Measurements from ENCODE around the gene KLHL30. TPM values are rescaled to one million over a fixed set of nuclear protein-coding genes. Genes with fewer than 3 reads are reported as not detected.

KLHL30 gene
- total RNA-seq, 2 donors from 2014 or later: 0.07 to 0.13 TPM

DNA sequence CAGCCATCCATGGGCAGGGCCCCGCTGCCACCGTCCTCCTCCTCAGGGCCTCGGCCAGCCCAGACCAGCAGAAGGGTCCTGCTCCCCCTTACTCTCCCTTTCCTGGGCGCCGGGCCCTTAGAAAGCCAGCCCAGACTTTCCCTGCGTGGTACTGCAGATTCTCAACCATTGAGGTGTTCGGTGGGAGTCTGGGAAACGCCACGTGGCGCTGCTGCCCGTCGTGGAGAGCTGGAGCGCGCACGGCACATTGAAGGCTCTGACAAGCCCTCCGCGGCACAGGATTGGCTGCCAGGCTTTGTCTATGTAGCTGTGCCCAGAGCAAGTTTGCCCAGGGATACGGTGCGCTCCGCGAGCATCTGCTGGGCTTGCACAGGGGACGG, 10.4 kb upstream of the KLHL30 start:
- Histone ChIP-seq H3K4me3 (no peak overlapping the region), H3K9ac (ENCODE audit: low read depth in 2 of 2, low read length in 2 of 2) (no peak overlapping the region), H3K27ac (no peak overlapping the region), H3K4me1 (no peaks in the 10 kb centered on the region), H3K9me3 (no peaks in the 10 kb centered on the region), H3K36me3 (no peaks in the 10 kb centered on the region), H3K27me3 (no peaks in the 10 kb centered on the region)
- TF ChIP-seq, protein P1, sequence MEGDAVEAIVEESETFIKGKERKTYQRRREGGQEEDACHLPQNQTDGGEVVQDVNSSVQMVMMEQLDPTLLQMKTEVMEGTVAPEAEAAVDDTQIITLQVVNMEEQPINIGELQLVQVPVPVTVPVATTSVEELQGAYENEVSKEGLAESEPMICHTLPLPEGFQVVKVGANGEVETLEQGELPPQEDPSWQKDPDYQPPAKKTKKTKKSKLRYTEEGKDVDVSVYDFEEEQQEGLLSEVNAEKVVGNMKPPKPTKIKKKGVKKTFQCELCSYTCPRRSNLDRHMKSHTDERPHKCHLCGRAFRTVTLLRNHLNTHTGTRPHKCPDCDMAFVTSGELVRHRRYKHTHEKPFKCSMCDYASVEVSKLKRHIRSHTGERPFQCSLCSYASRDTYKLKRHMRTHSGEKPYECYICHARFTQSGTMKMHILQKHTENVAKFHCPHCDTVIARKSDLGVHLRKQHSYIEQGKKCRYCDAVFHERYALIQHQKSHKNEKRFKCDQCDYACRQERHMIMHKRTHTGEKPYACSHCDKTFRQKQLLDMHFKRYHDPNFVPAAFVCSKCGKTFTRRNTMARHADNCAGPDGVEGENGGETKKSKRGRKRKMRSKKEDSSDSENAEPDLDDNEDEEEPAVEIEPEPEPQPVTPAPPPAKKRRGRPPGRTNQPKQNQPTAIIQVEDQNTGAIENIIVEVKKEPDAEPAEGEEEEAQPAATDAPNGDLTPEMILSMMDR (IDR thresholded peaks at IDR 0.05): no peak
- no peak for DNase-seq
- intact Hi-C loops (cut with DNase I): no loop called here

DNA sequence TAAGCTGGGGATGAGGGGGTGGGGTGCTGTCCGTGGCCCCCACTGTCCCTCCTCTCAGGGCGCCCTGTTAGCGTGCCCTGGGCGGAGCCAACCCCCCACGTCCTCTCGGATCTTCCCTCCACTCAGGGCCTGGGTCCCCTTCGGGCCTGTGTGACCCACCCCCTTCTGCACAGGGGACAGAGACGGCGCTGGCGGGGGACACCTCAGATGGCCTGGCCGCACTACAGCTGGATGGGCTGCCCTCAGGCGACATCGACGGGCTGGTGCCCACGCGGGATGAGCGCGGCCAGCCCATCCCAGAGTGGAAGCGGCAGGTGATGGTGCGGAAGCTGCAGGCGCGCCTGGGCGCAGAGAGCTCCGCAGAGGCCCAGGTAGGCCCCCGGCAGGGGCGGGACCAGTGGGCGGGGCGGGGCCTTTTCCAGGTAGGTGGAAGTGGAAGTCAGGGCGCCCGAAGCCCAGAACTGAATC, 9.9 kb upstream of the KLHL30 start:
- Histone ChIP-seq H3K36me3 (no peaks in the 10 kb centered on the region), H3K4me3 (no peak overlapping the region), H3K27ac (no peak overlapping the region), H3K9ac (ENCODE audit: low read depth in 2 of 2, low read length in 2 of 2) (no peak overlapping the region), H3K9me3 (no peaks in the 10 kb centered on the region), H3K27me3 (no peaks in the 10 kb centered on the region), H3K4me1 (no peaks in the 10 kb centered on the region)
- TF ChIP-seq, protein P1 (IDR thresholded peaks at IDR 0.05): no peak
- intact Hi-C loops (cut with DNase I): no loop called here
- DNase-seq: no peak

DNA sequence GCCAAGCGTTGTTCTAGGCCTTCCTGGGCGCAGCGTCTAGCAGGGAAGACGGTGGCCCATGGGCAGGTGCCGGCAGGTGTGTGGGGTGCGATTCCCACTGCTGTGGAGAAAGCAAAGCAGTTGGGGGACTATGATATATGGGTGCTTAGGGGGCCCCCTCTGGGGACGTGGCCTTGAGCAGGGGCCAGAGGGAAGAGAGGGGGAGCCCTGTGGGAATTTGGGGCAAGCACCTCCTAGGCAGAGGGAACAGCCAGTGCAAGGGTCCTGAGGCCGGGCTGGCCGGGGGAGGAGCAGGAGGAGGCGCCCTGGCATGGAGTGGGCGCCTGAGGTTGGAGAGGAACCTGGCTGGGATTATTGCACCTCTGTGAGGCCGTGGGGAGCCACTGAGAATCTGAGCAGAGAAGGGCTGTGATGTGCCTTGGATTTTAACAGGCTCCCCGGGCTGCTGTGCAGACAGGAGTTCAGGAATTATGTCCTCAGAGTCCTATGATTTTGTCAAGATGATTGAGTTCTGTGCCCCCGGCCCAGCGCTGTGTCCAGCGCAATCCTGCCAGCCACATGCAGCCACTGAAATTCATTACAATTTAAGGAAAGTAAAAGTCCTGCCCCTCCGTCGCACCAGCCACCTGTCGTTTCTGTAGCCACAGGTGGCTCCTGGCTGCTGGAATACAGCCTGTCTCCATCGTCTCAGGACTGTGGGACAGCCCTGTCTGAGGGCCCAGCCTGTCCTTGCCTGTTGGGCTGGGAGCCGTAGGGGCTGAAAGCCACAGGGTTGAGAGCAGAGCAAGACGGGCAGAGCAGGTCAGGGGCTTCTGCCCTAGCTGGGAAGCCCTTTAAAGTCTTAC, 9.1 kb upstream of the KLHL30 start:
- H3K4me3 ChIP-seq: no peak overlapping the region
- TF ChIP-seq, protein P1 (IDR thresholded peaks at IDR 0.05): no peak
- no peak overlapping the region for H3K27ac ChIP-seq
- H3K9me3 ChIP-seq: no peaks in the 10 kb centered on the region
- H3K36me3 ChIP-seq: no peaks in the 10 kb centered on the region
- H3K4me1 ChIP-seq: no peaks in the 10 kb centered on the region
- no peak for DNase-seq
- intact Hi-C loops (cut with DNase I): no loop called here
- H3K27me3 ChIP-seq: no peaks in the 10 kb centered on the region
- no peak overlapping the region for H3K9ac ChIP-seq (ENCODE audit: low read depth in 2 of 2, low read length in 2 of 2)

DNA sequence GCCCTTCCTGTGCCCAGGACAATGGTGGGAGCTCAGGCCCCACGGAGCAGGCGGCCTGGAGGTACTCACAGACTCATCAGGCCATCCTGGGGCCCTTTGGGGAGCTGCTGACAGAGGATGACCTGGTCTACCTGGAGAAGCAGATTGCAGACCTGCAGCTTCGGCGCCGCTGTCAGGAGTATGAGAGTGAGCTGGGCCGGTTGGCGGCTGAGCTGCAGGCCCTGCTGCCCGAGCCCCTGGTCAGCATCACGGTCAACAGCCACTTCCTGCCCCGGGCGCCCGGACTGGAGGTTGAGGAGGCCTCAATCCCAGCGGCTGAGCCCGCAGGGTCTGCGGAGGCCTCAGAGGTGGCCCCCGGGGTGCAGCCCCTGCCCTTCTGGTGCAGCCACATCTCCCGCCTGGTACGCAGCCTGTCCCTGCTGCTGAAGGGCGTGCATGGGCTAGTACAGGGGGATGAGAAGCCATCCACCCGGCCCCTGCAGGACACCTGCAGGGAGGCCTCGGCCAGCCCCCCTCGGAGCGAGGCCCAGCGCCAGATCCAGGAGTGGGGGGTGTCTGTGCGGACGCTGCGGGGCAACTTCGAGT, 8.3 kb upstream of the KLHL30 start:
- DNase-seq: no peak
- no peaks in the 10 kb centered on the region for H3K9me3 ChIP-seq
- no peak overlapping the region for H3K9ac ChIP-seq (ENCODE audit: low read depth in 2 of 2, low read length in 2 of 2)
- no peak overlapping the region for H3K4me3 ChIP-seq
- intact Hi-C loops (cut with DNase I): no loop called here
- H3K27ac ChIP-seq: no peak overlapping the region
- no peaks in the 10 kb centered on the region for H3K4me1 ChIP-seq
- TF ChIP-seq, protein P1 (IDR thresholded peaks at IDR 0.05): no peak
- no peaks in the 10 kb centered on the region for H3K27me3 ChIP-seq
- H3K36me3 ChIP-seq: no peaks in the 10 kb centered on the region

DNA sequence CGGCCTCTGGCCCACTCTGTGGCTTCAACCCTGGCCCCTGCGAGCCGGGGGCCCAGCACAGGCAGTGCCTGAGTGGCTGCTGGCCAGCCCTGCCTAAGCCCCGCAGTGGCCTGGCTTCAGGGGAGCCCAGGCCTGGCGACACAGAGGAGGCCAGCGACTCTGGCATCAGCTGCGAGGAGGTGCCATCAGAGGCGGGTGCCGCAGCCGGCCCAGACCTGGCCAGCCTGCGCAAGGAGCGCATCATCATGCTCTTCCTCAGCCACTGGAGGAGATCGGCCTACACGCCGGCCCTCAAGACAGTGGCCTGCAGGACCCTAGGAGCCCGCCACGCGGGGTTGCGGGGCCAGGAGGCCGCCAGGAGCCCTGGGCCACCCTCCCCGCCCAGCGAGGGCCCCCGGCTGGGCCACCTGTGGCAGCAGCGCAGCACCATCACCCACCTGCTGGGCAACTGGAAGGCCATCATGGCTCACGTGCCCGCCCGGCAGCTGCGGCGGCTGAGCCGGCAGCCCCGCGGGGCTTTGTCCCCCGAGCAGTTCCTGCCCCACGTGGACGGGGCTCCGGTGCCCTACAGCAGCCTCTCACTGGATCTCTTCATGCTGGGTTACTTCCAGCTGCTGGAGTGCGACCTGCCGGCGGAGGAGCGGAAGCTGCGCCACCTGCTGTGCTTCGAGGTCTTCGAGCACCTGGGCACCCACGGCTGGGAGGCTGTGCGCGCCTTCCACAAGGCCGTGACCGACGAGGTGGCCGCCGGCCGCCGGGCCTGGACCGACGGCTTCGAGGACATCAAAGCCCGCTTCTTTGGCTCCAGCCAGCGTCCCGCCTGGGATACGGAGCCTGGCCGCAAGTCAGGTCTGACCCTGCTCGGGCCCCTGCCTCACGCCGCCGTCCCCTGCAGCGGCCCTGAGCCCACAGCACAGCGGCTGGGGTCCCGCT, 7.5 kb upstream of the KLHL30 start:
- DNase-seq: no peak
- intact Hi-C loops (cut with DNase I): no loop called here
- H3K4me1 ChIP-seq: no peaks in the 10 kb centered on the region

More for the DNA sequence above, 7.5 kb upstream of the KLHL30 start:
- H3K9ac ChIP-seq (ENCODE audit: low read depth in 2 of 2, low read length in 2 of 2): no peak overlapping the region
- no peaks in the 10 kb centered on the region for H3K36me3 ChIP-seq
- no peaks in the 10 kb centered on the region for H3K27me3 ChIP-seq
- H3K27ac ChIP-seq: no peak overlapping the region
- H3K9me3 ChIP-seq: no peaks in the 10 kb centered on the region
- TF ChIP-seq, protein P1 (IDR thresholded peaks at IDR 0.05): no peak
- H3K4me3 ChIP-seq: no peak overlapping the region

Measured in colonic mucosa (tissue), 4 donors.